LNCAP (cell line): Measurements from ENCODE around the gene SNX9.

Experiments used
- CTCF ChIP-seq: fragments of 450-650 bp; IDR thresholded peaks from 2 replicates; pipeline ENCODE4 v1.5.1; 2017; ENCODE audit warnings: mild to moderate bottlenecking

The SNX9 gene

GRCh38 chr6:157967486-157967885 is 144.4 kb downstream of the SNX9 start:
- TF ChIP-seq CTCF, result no peak

GRCh38 chr6:157974341-157974894 is 151.4 kb downstream of the SNX9 start:
- no peak for TF ChIP-seq CTCF

- TF ChIP-seq CTCF, result no peak
Measured at GRCh38 chr6:157974967-157975366, 151.9 kb downstream of the SNX9 start.

- TF ChIP-seq CTCF, result no peak
Measured at GRCh38 chr6:157975456-157975855, 152.4 kb downstream of the SNX9 start.

GRCh38 chr6:157976345-157977175 is 153.5 kb downstream of the SNX9 start:
- TF ChIP-seq CTCF, result no peak

- TF ChIP-seq CTCF, result no peak
Measured at GRCh38 chr6:157977176-157977804, 154.2 kb downstream of the SNX9 start.

GRCh38 chr6:157978021-157978783 is 155.2 kb downstream of the SNX9 start:
- no peak for TF ChIP-seq CTCF
